Vagina (tissue), 2 donors: Measurements from ENCODE around the gene KANSL3.

Experiments used
- CTCF ChIP-seq, 3 experiments: fragments of 450-650 bp in 2 of 3; fragments of 200-600 bp in 1 of 3; sonication (generic) in 1 of 3; IDR thresholded peaks; one replicate each; pipeline ENCODE4 v1.5.1; 2017 to 2019; ENCODE audit warnings: antibody characterized with exemption in 3 of 3, mild to moderate bottlenecking in 2 of 3, moderate library complexity in 2 of 3
- POLR2A ChIP-seq, 2 donors: fragments of 450-650 bp; IDR thresholded peaks; one replicate each; pipeline ENCODE4 v1.6.1; 2017; ENCODE audit warnings: antibody characterized with exemption in 2 of 2, mild to moderate bottlenecking in 2 of 2, moderate library complexity in 2 of 2
- POLR2AphosphoS5 ChIP-seq, 2 donors: sonication (generic); formaldehyde crosslinking; IDR thresholded peaks; one replicate each; pipeline ENCODE4 v1.9.0; 2017; ENCODE audit warnings: antibody characterized with exemption in 2 of 2, mild to moderate bottlenecking in 2 of 2, low read depth in 1 of 2; ENCODE audit not compliant: insufficient read depth in 1 of 2

- TF ChIP-seq CTCF (IDR thresholded peaks at IDR 0.05) (no peak), POLR2A (IDR thresholded peaks at IDR 0.05) (no peak), POLR2AphosphoS5 (IDR thresholded peaks at IDR 0.05; ENCODE audit: insufficient read depth in 1 of 2, low read depth in 1 of 2) (no peak)
These were observed 45.2 kb upstream of the KANSL3 start for GRCh38 chr2:96683307-96683706.
